Muscle layer of colon (tissue), 2 donors: Measurements from ENCODE around the gene TSPY4.
"Not testable (repeated sequence)": the region's sequence is repeated elsewhere in the genome, so short reads cannot be mapped to it uniquely, and the experiment has no call there.

ENCODE experiments used
- H3K27ac ChIP-seq: one replicate; pipeline ENCODE4 v1.7.0; 2013; ENCODE audit warnings: low read depth, mild to moderate bottlenecking, low read length, moderate library complexity
- H3K27me3 ChIP-seq, 2 donors: one replicate each; pipeline ENCODE4 v1.7.0; 2013; ENCODE audit warnings: low read length in 2 of 2, mild to moderate bottlenecking in 2 of 2; ENCODE audit not compliant: insufficient read depth in 2 of 2, control insufficient read depth in 1 of 2
- H3K36me3 ChIP-seq: one replicate; pipeline ENCODE4 v1.7.0; 2013; ENCODE audit warnings: mild to moderate bottlenecking, low read length; ENCODE audit not compliant: insufficient read depth
- H3K4me1 ChIP-seq: one replicate; pipeline ENCODE4 v1.7.0; 2013; ENCODE audit warnings: mild to moderate bottlenecking, low read length; ENCODE audit not compliant: insufficient read depth
- H3K4me3 ChIP-seq, 2 donors: one replicate each; pipeline ENCODE4 v1.7.0; 2013; ENCODE audit warnings: low read length in 2 of 2, low read depth in 1 of 2, mild to moderate bottlenecking in 1 of 2, moderate library complexity in 1 of 2
- H3K9ac ChIP-seq: one replicate; pipeline ENCODE4 v1.7.0; 2013; ENCODE audit warnings: low read length
- H3K9me3 ChIP-seq: one replicate; pipeline ENCODE4 v1.7.0; 2013; ENCODE audit warnings: mild to moderate bottlenecking, low read length
- donor health status: abdominal sarcoma.
- donor health status: Adenocarcinoma of cecum.

The TSPY4 gene, protein sequence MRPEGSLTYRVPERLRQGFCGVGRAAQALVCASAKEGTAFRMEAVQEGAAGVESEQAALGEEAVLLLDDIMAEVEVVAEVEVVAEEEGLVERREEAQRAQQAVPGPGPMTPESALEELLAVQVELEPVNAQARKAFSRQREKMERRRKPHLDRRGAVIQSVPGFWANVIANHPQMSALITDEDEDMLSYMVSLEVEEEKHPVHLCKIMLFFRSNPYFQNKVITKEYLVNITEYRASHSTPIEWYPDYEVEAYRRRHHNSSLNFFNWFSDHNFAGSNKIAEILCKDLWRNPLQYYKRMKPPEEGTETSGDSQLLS

DNA sequence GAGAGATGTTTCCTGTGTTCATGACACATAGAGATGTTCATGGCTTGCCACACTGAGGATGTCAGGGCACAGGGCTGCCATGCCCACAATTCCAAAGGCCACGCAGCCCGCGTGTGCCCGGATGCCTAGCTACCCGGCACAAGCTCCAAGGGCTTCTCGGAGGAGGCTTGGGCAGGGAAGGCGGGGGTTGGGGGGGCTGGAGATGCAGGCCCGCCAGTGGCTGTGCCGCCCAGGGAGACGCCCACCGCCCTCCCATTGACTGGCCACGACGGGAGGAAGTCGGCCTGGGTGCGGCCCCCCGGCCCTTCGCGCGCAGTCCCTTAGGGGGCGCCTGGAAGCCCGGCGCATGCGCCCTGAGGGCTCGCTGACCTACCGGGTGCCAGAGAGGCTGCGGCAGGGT is at the start of gene TSPY4:
Gene TSPY4 (plus strand): TSS at position 301 of the 400 bp plus-strand sequence. CDS start 46 bp downstream, at position 347.
- H3K27me3 ChIP-seq, H3K36me3 ChIP-seq: not testable (repeated sequence)

DNA sequence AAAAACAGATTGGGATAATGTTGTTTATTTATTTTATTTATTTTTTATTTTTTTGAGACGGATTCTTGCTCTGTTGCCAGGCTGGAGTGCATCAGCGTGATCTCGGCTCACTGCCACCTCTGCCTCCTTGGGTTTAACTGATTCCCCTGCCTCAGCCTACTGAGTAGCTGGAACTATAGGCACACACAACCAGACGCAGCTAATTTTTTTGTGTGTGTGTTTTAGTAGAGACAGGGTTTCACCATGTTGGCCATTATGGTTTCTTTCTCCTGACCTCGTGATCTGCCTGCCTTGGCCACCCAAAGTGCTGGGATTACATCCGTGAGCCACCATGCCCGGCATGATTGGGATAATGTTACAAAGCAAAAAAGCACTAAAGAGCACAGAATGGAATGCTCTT is 16.3 kb upstream of the TSPY4 start:
- H3K4me3 ChIP-seq: no peak overlapping the region
- H3K9ac ChIP-seq: no peak overlapping the region
- H3K9me3 ChIP-seq: no peaks in the 10 kb centered on the region
- H3K4me1 ChIP-seq: no peaks in the 10 kb centered on the region
- H3K27ac ChIP-seq: no peak overlapping the region
- H3K27me3 ChIP-seq: no peaks in the 10 kb centered on the region
- no peaks in the 10 kb centered on the region for H3K36me3 ChIP-seq

More for the DNA sequence above, at the start of gene TSPY4:
- H3K4me3 ChIP-seq, H3K4me1 ChIP-seq, H3K9ac ChIP-seq, H3K27ac ChIP-seq, H3K9me3 ChIP-seq: not testable (repeated sequence)

DNA sequence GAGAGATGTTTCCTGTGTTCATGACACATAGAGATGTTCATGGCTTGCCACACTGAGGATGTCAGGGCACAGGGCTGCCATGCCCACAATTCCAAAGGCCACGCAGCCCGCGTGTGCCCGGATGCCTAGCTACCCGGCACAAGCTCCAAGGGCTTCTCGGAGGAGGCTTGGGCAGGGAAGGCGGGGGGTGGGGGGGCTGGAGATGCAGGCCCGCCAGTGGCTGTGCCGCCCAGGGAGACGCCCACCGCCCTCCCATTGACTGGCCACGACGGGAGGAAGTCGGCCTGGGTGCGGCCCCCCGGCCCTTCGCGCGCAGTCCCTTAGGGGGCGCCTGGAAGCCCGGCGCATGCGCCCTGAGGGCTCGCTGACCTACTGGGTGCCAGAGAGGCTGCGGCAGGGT is 20.2 kb downstream of the TSPY4 start, which contains the start of gene TSPY8:
Gene TSPY8 (plus strand): TSS at position 301 of the 400 bp plus-strand sequence. CDS start 46 bp downstream, at position 347.
- H3K9ac ChIP-seq, H3K27me3 ChIP-seq, H3K36me3 ChIP-seq, H3K4me3 ChIP-seq, H3K9me3 ChIP-seq, H3K4me1 ChIP-seq, H3K27ac ChIP-seq: not testable (repeated sequence)
